Metanephros (tissue), 2 donors: ENCODE measurements around the gene C6orf52. TPM values are rescaled to one million over a fixed set of nuclear protein-coding genes. Genes with fewer than 3 reads are reported as not detected.

Experiments used
- small RNA-seq: library from RNA; depleted of rRNA; stranded (forward); fragments of <200 nt; gene quantifications from one replicate; pipeline ENCODE3, GENCODE V24; 2014; ENCODE audit warnings: low replicate concordance
- total RNA-seq: library from RNA; depleted of rRNA; stranded (reverse); fragments of >200 nt; gene quantifications from one replicate; pipeline ENCODE4 v1.2.3, GENCODE V29; 2014

Gene C6orf52
- 0.47 TPM for total RNA-seq

DNA sequence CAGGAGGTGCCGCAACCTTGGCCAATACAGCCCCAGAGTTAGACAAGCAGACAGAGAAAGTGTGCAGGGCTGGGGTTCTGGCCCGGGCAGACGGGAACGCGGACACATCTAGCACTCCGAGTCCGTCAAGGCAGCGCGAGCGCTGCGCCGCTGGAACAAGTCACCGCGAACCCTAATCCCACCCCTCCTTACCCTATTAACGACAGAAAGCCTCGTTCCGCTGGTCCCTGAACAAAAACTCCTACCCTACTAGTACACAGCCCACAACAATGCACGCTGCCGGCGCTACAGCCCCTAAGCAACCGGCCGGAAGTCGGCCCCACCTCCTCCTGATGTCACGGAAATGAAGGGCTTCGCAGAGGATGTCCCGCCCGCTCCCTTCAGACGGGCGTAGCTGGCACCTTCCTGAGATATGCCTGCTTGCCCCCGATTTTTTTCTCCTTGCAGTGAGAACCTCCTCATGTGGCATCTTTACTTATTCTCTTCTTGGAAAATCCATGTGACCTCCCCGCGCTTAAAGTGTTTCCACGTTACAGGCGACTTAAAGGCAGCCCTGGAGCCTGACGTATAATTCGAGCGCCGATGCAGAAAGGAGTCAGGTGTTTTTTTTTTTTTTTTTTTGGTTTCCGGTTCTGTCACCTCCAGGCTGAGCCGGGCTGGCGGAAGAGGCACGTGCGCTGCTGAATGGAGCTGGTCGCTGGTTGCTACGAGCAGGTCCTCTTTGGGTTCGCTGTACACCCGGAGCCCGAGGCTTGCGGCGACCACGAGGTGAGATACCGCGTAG, at the start of gene C6orf52, which contains the start of gene PAK1IP1:
Gene C6orf52, minus strand, starts transcription at position 315 of the 784 bp plus-strand sequence. CDS start 7,066 bp downstream, outside the sequence.
Gene PAK1IP1, plus strand, starts transcription at position 671 of the 784 bp plus-strand sequence. Its CDS starts 14 bp downstream, at position 685.

GRCh38 chr6:10722820-10723566, 28.6 kb upstream of the C6orf52 start, which contains the start of gene TMEM14C:
TMEM14C (plus strand) TSS chr6:10723070; CDS start chr6:10724614, 1,544 bp downstream.

Small RNAs within 50 kb of the gene (small RNA-seq; reads per million reads assigned to genes)
- gene RF00019: not detected

Other genes starting within 250 kb of the C6orf52 start
- gene GCNT2, start 173.3 kb downstream of the C6orf52 start, total RNA-seq: 14.4 TPM
- 8.4 TPM for gene PAK1IP1, start 356 bp upstream of the C6orf52 start, total RNA-seq
- gene TMEM14C, start 28.5 kb upstream of the C6orf52 start, total RNA-seq: 78.5 TPM
- 47.9 TPM for gene TMEM14B, start 53.2 kb upstream of the C6orf52 start, total RNA-seq
- gene MAK, start 143.9 kb upstream of the C6orf52 start, total RNA-seq: 0.53 TPM
- not detected for gene GCM2, start 187.4 kb upstream of the C6orf52 start, total RNA-seq
- 3.7 TPM for gene SYCP2L, start 192.4 kb upstream of the C6orf52 start, total RNA-seq